Endothelial cell of umbilical vein (primary cell): ENCODE data around the gene ULK4. TPM values are rescaled to one million over a fixed set of nuclear protein-coding genes. Genes with fewer than 3 reads are reported as not detected.

Experiments used
- BruUV-seq: library from RNA; stranded (reverse); fragments of 400-500 nt; replicated peaks from 2 replicates; lab custom pipeline; 2021; lab: Mats Ljungman, UMichigan
- CTCF ChIA-PET: fragments of 300-600, 350-600 bp; sonication (Branson Sonifier 250); formaldehyde crosslinking; loops from one replicate; lab custom pipeline; 2021; ENCODE audit warnings: antibody characterized with exemption, inconsistent platforms; lab: Charles Lee
- POLR2A ChIA-PET: fragments of 300-600, 350-600 bp; sonication (Branson Sonifier 250); formaldehyde crosslinking; loops from one replicate; lab custom pipeline; 2021; ENCODE audit warnings: antibody characterized with exemption, inconsistent platforms; lab: Charles Lee
- DNase-seq: peaks from one replicate; pipeline ENCODE4 v3.0.0-alpha.2; 2011; ENCODE audit warnings: low read depth, low spot score
- FAIRE-seq: peaks from 2 replicates; lab custom pipeline; 2011; peaks lifted over from hg19 to GRCh38; lab: Jason Lieb, UNC
- H2AFZ ChIP-seq: 2 replicates; pipeline ENCODE4 v1.6.0; 2012; ENCODE audit warnings: low read depth, low read length, control low read depth, inconsistent platforms
- H3K27ac ChIP-seq: 2 replicates; pipeline ENCODE4 v1.5.1; 2011; ENCODE audit warnings: low read depth, mild to moderate bottlenecking, control low read depth, low read length, moderate library complexity; ENCODE audit not compliant: insufficient read depth
- H3K27me3 ChIP-seq, 2 experiments: 2 replicates each; pipeline versions ENCODE4 v1.6.0 to v1.6.1; 2011; ENCODE audit warnings: low read length in 2 of 2, mixed read lengths in 1 of 2; ENCODE audit not compliant: control insufficient read depth in 2 of 2, insufficient read depth in 2 of 2
- H3K36me3 ChIP-seq, 2 experiments: 2 replicates in 1 of 2; 3 replicates in 1 of 2; pipeline ENCODE4 v1.5.1; 2011; ENCODE audit warnings: low read length in 2 of 2, mild to moderate bottlenecking in 1 of 2, moderate library complexity in 1 of 2; ENCODE audit not compliant: control insufficient read depth in 2 of 2, insufficient read depth in 2 of 2; ENCODE audit errors: extremely low read depth in 1 of 2
- H3K4me1 ChIP-seq: 3 replicates; pipeline ENCODE4 v1.5.1; 2011; ENCODE audit warnings: mild to moderate bottlenecking, low read length; ENCODE audit not compliant: control insufficient read depth, insufficient read depth; ENCODE audit errors: extremely low read depth
- H3K4me2 ChIP-seq: 2 replicates; pipeline ENCODE4 v1.6.1; 2011; ENCODE audit warnings: low read length, control low read depth, mixed read lengths; ENCODE audit not compliant: insufficient read depth
- H3K4me3 ChIP-seq, 3 experiments: fragments of 200-600 bp in 1 of 3; sonication (generic), shearing (Covaris generic) in 1 of 3; replicated peaks in 1 of 3; 2 replicates each; pipeline ENCODE4 v1.5.1; 2011 to 2016; ENCODE audit warnings: control low read depth in 3 of 3, low read length in 3 of 3, mild to moderate bottlenecking in 2 of 3, inconsistent platforms in 1 of 3, low read depth in 1 of 3, moderate library complexity in 1 of 3; ENCODE audit not compliant: insufficient read depth in 1 of 3
- H3K79me2 ChIP-seq: 2 replicates; pipeline ENCODE4 v1.6.0; 2012; ENCODE audit warnings: low read length, inconsistent platforms; ENCODE audit not compliant: control insufficient read depth, insufficient read depth
- H3K9ac ChIP-seq: replicated peaks from 2 replicates; pipeline ENCODE3; 2011; ENCODE audit warnings: low read length, control low read depth; ENCODE audit not compliant: insufficient read depth; ENCODE audit errors: extremely low read depth
- H3K9me1 ChIP-seq: replicated peaks from 3 replicates; pipeline ENCODE4 v1.6.0; 2011; ENCODE audit warnings: mild to moderate bottlenecking, low read length; ENCODE audit not compliant: control insufficient read depth, insufficient read depth; ENCODE audit errors: extremely low read depth
- H3K9me3 ChIP-seq: replicated peaks from 2 replicates; pipeline ENCODE4 v1.5.1; 2012; ENCODE audit warnings: low read length, inconsistent platforms; ENCODE audit not compliant: control insufficient read depth, insufficient read depth
- H4K20me1 ChIP-seq: replicated peaks from 2 replicates; pipeline ENCODE3; 2011; ENCODE audit warnings: mild to moderate bottlenecking, low read length; ENCODE audit not compliant: control insufficient read depth, insufficient read depth; ENCODE audit errors: extremely low read depth
- CTCF ChIP-seq, 2 donors: IDR thresholded peaks; 1 replicate in 1 of 2; 2 replicates in 1 of 2; pipeline ENCODE4 v1.5.1; 2011; ENCODE audit warnings: low read length in 2 of 2, mild to moderate bottlenecking in 2 of 2, moderate library complexity in 2 of 2, control low read depth in 1 of 2, inconsistent platforms in 1 of 2, low read depth in 1 of 2; ENCODE audit not compliant: insufficient read depth in 1 of 2; ENCODE audit errors: extremely low read depth in 1 of 2
- GATA2 ChIP-seq: IDR thresholded peaks from 2 replicates; pipeline ENCODE4 v1.7.0; 2011; ENCODE audit warnings: low read depth, mild to moderate bottlenecking, moderate library complexity, mixed read lengths, low read length; ENCODE audit not compliant: insufficient read length, insufficient read depth
- dilution Hi-C: fragments of 300-500 bp; cut with MboI; formaldehyde crosslinking; loops from one replicate; pipeline ENCODE4 v1.15.0; 2019; ENCODE audit warnings: low sequenced_read_pairs; ENCODE audit not compliant: extremely low pct_ligation_motif_present
- intact Hi-C: fragments of 100-400 bp; cut with micrococcal nuclease; formaldehyde crosslinking; loops from one replicate; pipeline ENCODE4 v1.10.0; 2022
- polyA plus RNA-seq, 4 experiments: library from polyadenylated mRNA; depleted of rRNA in 3 of 4; stranded (reverse) in 3 of 4; unstranded in 1 of 4; fragments of >200 nt; gene quantifications; 2 replicates each; pipeline versions ENCODE4 v1.2.1 to v1.2.3, GENCODE V29; 2011 to 2012; ENCODE audit warnings: missing spikeins in 1 of 4
- total RNA-seq: library from RNA; stranded (reverse); gene quantifications from 2 replicates; pipeline ENCODE4 v1.2.3, GENCODE V29; 2021

ULK4 gene
- total and polyA plus RNA-seq, 2 donors (not counting 3 experiments of a cell fraction or from before 2014, with no cell fraction given) = 3.3 to 16.0 TPM

- TF ChIP-seq CTCF (IDR thresholded peaks at IDR 0.05; ENCODE audit: extremely low read depth in 1 of 2, insufficient read depth in 1 of 2, low read depth in 1 of 2, low read length in 2 of 2) (no peak), GATA2 (no peak)
- no peaks in the 10 kb centered on the region for H3K36me3 ChIP-seq
- H2AFZ ChIP-seq = no peak overlapping the region
- FAIRE-seq = no peak
- intact Hi-C loops (no loop called here), dilution Hi-C loops (no loop called here)
- ChIA-PET POLR2A (no interaction called here), CTCF (no interaction called here)
- no peaks in the 10 kb centered on the region for H3K9me1 ChIP-seq
- no TSS peak for BruUV-seq
- H3K9ac ChIP-seq = no peak overlapping the region
- H3K4me3 ChIP-seq = no peak overlapping the region
- H3K27me3 ChIP-seq = no peaks in the 10 kb centered on the region
- peaks cover 3% of the 10 kb centered on the region for H3K4me1 ChIP-seq
- no peaks in the 10 kb centered on the region for H3K9me3 ChIP-seq
- no peak overlapping the region for H3K4me2 ChIP-seq
- no peak for DNase-seq
- no peaks in the 10 kb centered on the region for H3K79me2 ChIP-seq
- H3K27ac ChIP-seq = no peak overlapping the region
- no peaks in the 10 kb centered on the region for H4K20me1 ChIP-seq
Observed at GRCh38 chr3:42007785-42008184, 45.9 kb upstream of the ULK4 start.

GRCh38 chr3:42005401-42005800 lies 43.5 kb upstream of the ULK4 start:
- H3K9me1 ChIP-seq = no peaks in the 10 kb centered on the region
- dilution Hi-C loops = no loop called here
- FAIRE-seq (no peak), DNase-seq (no peak)
- no peak overlapping the region for H2AFZ ChIP-seq
- no peak overlapping the region for H3K9ac ChIP-seq
- H3K36me3 ChIP-seq = no peaks in the 10 kb centered on the region
- ChIA-PET POLR2A (no interaction called here), CTCF (interaction anchor here (1.1 to 1.2 kb wide), 2 partner anchors 33 to 94 kb away, joined by 3 read pairs; no protein-coding TSS in a partner anchor)
- no peaks in the 10 kb centered on the region for H3K9me3 ChIP-seq
- H3K79me2 ChIP-seq = no peaks in the 10 kb centered on the region
- TF ChIP-seq GATA2 (no peak), CTCF (IDR thresholded peaks at IDR 0.05; ENCODE audit: extremely low read depth in 1 of 2, insufficient read depth in 1 of 2, low read depth in 1 of 2, low read length in 2 of 2) (no peak)
- H4K20me1 ChIP-seq = no peaks in the 10 kb centered on the region
- no peaks in the 10 kb centered on the region for H3K4me1 ChIP-seq
- no TSS peak for BruUV-seq
- H3K27me3 ChIP-seq = no peaks in the 10 kb centered on the region
- H3K27ac ChIP-seq = no peak overlapping the region
- intact Hi-C loops = no loop called here
- H3K4me2 ChIP-seq = no peak overlapping the region
- H3K4me3 ChIP-seq = no peak overlapping the region
